IMR-90 (cell line): ENCODE results near the gene KAT6B. TPM values are rescaled to one million over a fixed set of nuclear protein-coding genes. Genes with fewer than 3 reads are reported as not detected.

Experiments
- ATAC-seq: fragments of 200-7000 bp; cut with Tn5 transposase; 2 replicates; pipeline ENCODE4 v1.9.1; 2020; ENCODE audit warnings: low read depth, mild to moderate bottlenecking, moderate library complexity
- BruUV-seq: library from RNA; stranded (reverse); fragments of 400-500 nt; replicated peaks from 2 replicates; lab custom pipeline; 2021; lab: Mats Ljungman, UMichigan
- CTCF ChIA-PET: fragments of 300-600 bp; formaldehyde crosslinking; extraction: SDS; loops from one replicate; lab custom pipeline; 2021; ENCODE audit warnings: antibody characterized with exemption; lab: Yijun Ruan, JAX
- POLR2A ChIA-PET: fragments of 300-600 bp; sonication (Branson Sonifier 250); formaldehyde crosslinking; loops from one replicate; lab custom pipeline; 2022; ENCODE audit warnings: antibody characterized with exemption; ENCODE audit not compliant: unreplicated experiment; lab: Charles Lee
- DNase-seq: peaks from one replicate; pipeline ENCODE4 v3.0.0; 2013
- H2AFZ ChIP-seq: replicated peaks from 2 replicates; pipeline ENCODE3; 2013; ENCODE audit warnings: low read length, mild to moderate bottlenecking; ENCODE audit not compliant: poor library complexity
- H2AK5ac ChIP-seq: 2 replicates; pipeline ENCODE4 v1.6.1; 2013; ENCODE audit warnings: low read depth, low read length, inconsistent platforms
- H2AK9ac ChIP-seq: replicated peaks from 2 replicates; pipeline ENCODE3; 2013; ENCODE audit warnings: mild to moderate bottlenecking, low read depth, low read length, moderate library complexity; ENCODE audit not compliant: poor library complexity
- H2BK120ac ChIP-seq: 2 replicates; pipeline ENCODE4 v1.6.1; 2013; ENCODE audit warnings: low read depth, low read length, inconsistent platforms
- H2BK15ac ChIP-seq: 3 replicates; pipeline ENCODE4 v1.6.1; 2013; ENCODE audit warnings: low read depth, low read length, inconsistent platforms
- H2BK20ac ChIP-seq: 2 replicates; pipeline ENCODE4 v1.6.1; 2013; ENCODE audit warnings: low read depth, mild to moderate bottlenecking, inconsistent platforms, low read length, moderate library complexity
- H2BK5ac ChIP-seq: 2 replicates; pipeline ENCODE4 v1.6.1; 2013; ENCODE audit warnings: mild to moderate bottlenecking, low read depth, low read length, inconsistent platforms; ENCODE audit not compliant: poor library complexity, severe bottlenecking
- H3K14ac ChIP-seq: replicated peaks from 2 replicates; pipeline ENCODE4 v1.6.1; 2013; ENCODE audit warnings: low read depth, low read length, inconsistent platforms
- H3K18ac ChIP-seq: 2 replicates; pipeline ENCODE4 v1.6.1; 2013; ENCODE audit warnings: low read depth, low read length, control low read depth
- H3K23ac ChIP-seq: 2 replicates; pipeline ENCODE4 v1.6.1; 2013; ENCODE audit warnings: low read depth, low read length, inconsistent platforms
- H3K27ac ChIP-seq: 2 replicates; pipeline ENCODE4 v1.5.1; 2013; ENCODE audit warnings: mild to moderate bottlenecking, control low read depth, low read length; ENCODE audit not compliant: insufficient read depth
- H3K27me3 ChIP-seq: 2 replicates; pipeline ENCODE4 v1.6.1; 2013; ENCODE audit warnings: low read length; ENCODE audit not compliant: control insufficient read depth, insufficient read depth
- H3K36me3 ChIP-seq: 2 replicates; pipeline ENCODE4 v1.6.1; 2013; ENCODE audit warnings: low read length, mixed read lengths; ENCODE audit not compliant: control insufficient read depth, insufficient read depth
- H3K4ac ChIP-seq: 2 replicates; pipeline ENCODE4 v1.6.1; 2013; ENCODE audit warnings: low read depth, low read length, inconsistent platforms
- H3K4me1 ChIP-seq: 2 replicates; pipeline ENCODE4 v1.6.1; 2013; ENCODE audit warnings: low read length, mixed read lengths; ENCODE audit not compliant: control insufficient read depth, insufficient read depth
- H3K4me2 ChIP-seq: 2 replicates; pipeline ENCODE4 v1.6.1; 2013; ENCODE audit warnings: low read depth, mild to moderate bottlenecking, control low read depth, low read length, moderate library complexity
- H3K4me3 ChIP-seq: 2 replicates; pipeline ENCODE4 v1.5.1; 2013; ENCODE audit warnings: low read depth, mild to moderate bottlenecking, control low read depth, low read length, moderate library complexity; ENCODE audit not compliant: insufficient read depth
- H3K56ac ChIP-seq: 2 replicates; pipeline ENCODE4 v1.6.1; 2013; ENCODE audit warnings: low read length, inconsistent platforms; ENCODE audit not compliant: insufficient read depth; ENCODE audit errors: extremely low read depth
- H3K79me1 ChIP-seq, 2 experiments: 2 replicates each; pipeline ENCODE4 v1.6.1; 2013; ENCODE audit warnings: low read length in 2 of 2, inconsistent platforms in 1 of 2, low read depth in 1 of 2
- H3K9ac ChIP-seq: 2 replicates; pipeline ENCODE4 v1.6.1; 2013; ENCODE audit warnings: low read depth, low read length, control low read depth
- H3K9me1 ChIP-seq: 2 replicates; pipeline ENCODE4 v1.6.1; 2013; ENCODE audit warnings: low read length, inconsistent platforms; ENCODE audit not compliant: insufficient read depth
- H3K9me3 ChIP-seq: 2 replicates; pipeline ENCODE4 v1.6.1; 2013; ENCODE audit warnings: low read length; ENCODE audit not compliant: control insufficient read depth, insufficient read depth
- H4K20me1 ChIP-seq: 2 replicates; pipeline ENCODE4 v1.6.1; 2013; ENCODE audit warnings: low read length, inconsistent platforms; ENCODE audit not compliant: insufficient read depth
- H4K5ac ChIP-seq: 2 replicates; pipeline ENCODE4 v1.6.1; 2013; ENCODE audit warnings: mild to moderate bottlenecking, low read depth, low read length, control low read depth
- H4K8ac ChIP-seq, 2 experiments: 2 replicates each; pipeline ENCODE4 v1.6.1; 2013; ENCODE audit warnings: low read depth in 2 of 2, low read length in 2 of 2, control low read depth in 1 of 2, inconsistent platforms in 1 of 2
- H4K91ac ChIP-seq: 2 replicates; pipeline ENCODE4 v1.6.1; 2013; ENCODE audit warnings: low read depth, low read length, inconsistent platforms; ENCODE audit not compliant: insufficient read depth
- CEBPB ChIP-seq: IDR thresholded peaks from 2 replicates; pipeline ENCODE4 v1.6.1; 2012; ENCODE audit warnings: low read depth, low read length, improper control_type of control experiment
- CHD1 ChIP-seq: IDR thresholded peaks from 2 replicates; pipeline ENCODE4 v1.6.1; 2012; ENCODE audit warnings: low read depth, low read length, improper control_type of control experiment
- FOS ChIP-seq: fragments of 150-350 bp; IDR thresholded peaks from 2 replicates; pipeline ENCODE4 v1.6.1; 2016; ENCODE audit warnings: low read depth, low read length
- MAFK ChIP-seq: IDR thresholded peaks from 2 replicates; pipeline ENCODE4 v1.6.1; 2012; ENCODE audit warnings: low read depth, low read length, improper control_type of control experiment
- MAZ ChIP-seq: IDR thresholded peaks from 2 replicates; pipeline ENCODE4 v1.6.1; 2012; ENCODE audit warnings: low read depth, mild to moderate bottlenecking, low read length, improper control_type of control experiment, moderate library complexity, borderline replicate concordance
- MXI1 ChIP-seq: IDR thresholded peaks from 2 replicates; pipeline ENCODE4 v1.6.1; 2012; ENCODE audit warnings: low read depth, mild to moderate bottlenecking, low read length, moderate library complexity, borderline replicate concordance
- NFE2L2 ChIP-seq: fragments of 150-350 bp; IDR thresholded peaks from 2 replicates; pipeline ENCODE4 v1.6.1; 2016; ENCODE audit warnings: low read depth, mild to moderate bottlenecking, low read length
- POLR2A ChIP-seq: IDR thresholded peaks from 2 replicates; pipeline ENCODE4 v1.6.1; 2012; ENCODE audit warnings: mild to moderate bottlenecking, low read depth, low read length
- RCOR1 ChIP-seq: IDR thresholded peaks from 2 replicates; pipeline ENCODE4 v1.6.1; 2012; ENCODE audit warnings: mild to moderate bottlenecking, low read length, improper control_type of control experiment; ENCODE audit not compliant: insufficient replicate concordance
- SMC3 ChIP-seq: fragments of 150-350 bp; IDR thresholded peaks from 2 replicates; pipeline ENCODE4 v1.6.1; 2016; ENCODE audit warnings: low read depth, mild to moderate bottlenecking, antibody characterized with exemption, low read length, moderate library complexity
- WGBS, 2 experiments: methylation state at CpG; one replicate each; pipeline versions ENCODE4 v1.1.5 to v1.1.7; 2013; ENCODE audit warnings: missing lambda C conversion rate in 2 of 2; ENCODE audit not compliant: insufficient read length in 1 of 2; ENCODE audit errors: extremely low coverage in 2 of 2; 5-methylcytosine and 5-hydroxymethylcytosine counted together
- dilution Hi-C: fragments of 300-500 bp; cut with HindIII; formaldehyde crosslinking; loops from one replicate; pipeline ENCODE4 v1.14.3; 2018; ENCODE audit warnings: low sequenced_read_pairs; ENCODE audit not compliant: unreplicated experiment
- in situ Hi-C: fragments of 300-500 bp; cut with MboI; formaldehyde crosslinking; loops from 3 replicates; pipeline ENCODE4 v1.14.3; 2019; ENCODE audit warnings: low sequenced_read_pairs, inconsistent platforms, mixed read lengths
- intact Hi-C: fragments of 100-400 bp; cut with micrococcal nuclease; formaldehyde crosslinking; loops from 2 replicates; pipeline ENCODE4 v1.10.0; 2022
- polyA plus RNA-seq, 3 experiments: library from polyadenylated mRNA; depleted of rRNA; stranded (reverse); fragments of >200 nt; gene quantifications; 2 replicates each; pipeline ENCODE4 v1.2.3, GENCODE V29; 2012; ENCODE audit warnings: low replicate concordance in 1 of 3
- total RNA-seq: library from RNA; depleted of rRNA; stranded (reverse); fragments of >200 nt; gene quantifications from 2 replicates; pipeline ENCODE4 v1.2.3, GENCODE V29; 2012
- TF ChIP-seq, protein P1 (sequence below): fragments of 150-350 bp; IDR thresholded peaks from 2 replicates; pipeline ENCODE4 v1.6.1; 2016; ENCODE audit warnings: low read depth, mild to moderate bottlenecking, low read length, moderate library complexity, borderline replicate concordance
- TF ChIP-seq, protein P2 (sequence below): fragments of 150-350 bp; IDR thresholded peaks from 2 replicates; pipeline ENCODE4 v1.6.1; 2017; ENCODE audit warnings: mild to moderate bottlenecking, antibody characterized with exemption, low read length, low read depth
- TF ChIP-seq, protein P3 (sequence below): conservative IDR thresholded peaks from 2 replicates; pipeline ENCODE4 v1.5.1; 2012; ENCODE audit warnings: mild to moderate bottlenecking, low read depth, low read length, improper control_type of control experiment

KAT6B gene
- total and polyA plus RNA-seq, 2 of the 4 experiments (the other 2 are of a cell fraction): 8.8 to 28.1 TPM

DNA sequence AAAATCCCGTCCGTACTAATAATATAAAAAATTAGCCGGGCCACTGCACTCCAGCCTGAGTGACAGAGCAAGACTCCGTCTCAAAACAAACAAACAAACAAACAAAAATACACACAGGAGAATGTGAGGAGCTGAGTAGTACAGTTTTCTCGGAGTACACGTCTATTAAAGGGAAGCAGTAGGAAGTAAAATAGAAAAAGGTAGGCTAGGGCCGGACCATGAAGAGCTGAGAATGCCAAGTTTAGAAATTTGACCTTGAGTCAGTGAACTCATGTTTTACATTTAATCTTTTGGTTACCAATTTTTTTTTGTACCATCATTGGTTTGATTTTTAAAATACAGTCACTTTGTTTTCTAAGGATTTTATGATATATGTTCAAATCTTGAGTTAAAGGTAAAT is 64.1 kb downstream of the KAT6B start:
- no peak overlapping the region for H2AK5ac ChIP-seq
- ATAC-seq (no peak), DNase-seq (no peak)
- peaks cover 49 to 80% of the 10 kb centered on the region in 2 experiments for H3K79me1 ChIP-seq
- H2BK20ac ChIP-seq: no peak overlapping the region
- no peak overlapping the region for H3K23ac ChIP-seq
- H3K14ac ChIP-seq: no peak overlapping the region
- H2BK5ac ChIP-seq: no peak overlapping the region
- ChIA-PET CTCF (no interaction called here), POLR2A (no interaction called here)
- BruUV-seq: no TSS peak
- H3K4me3 ChIP-seq: no peak overlapping the region
- H3K9ac ChIP-seq: no peak overlapping the region
- intact Hi-C loops (no loop called here), in situ Hi-C loops (no loop called here), dilution Hi-C loops (no loop called here)
- no peaks in the 10 kb centered on the region for H3K9me3 ChIP-seq
- no peak overlapping the region for H2BK15ac ChIP-seq
- no peak overlapping the region for H2AK9ac ChIP-seq
- no peak overlapping the region for H4K91ac ChIP-seq
- TF ChIP-seq, protein P1, sequence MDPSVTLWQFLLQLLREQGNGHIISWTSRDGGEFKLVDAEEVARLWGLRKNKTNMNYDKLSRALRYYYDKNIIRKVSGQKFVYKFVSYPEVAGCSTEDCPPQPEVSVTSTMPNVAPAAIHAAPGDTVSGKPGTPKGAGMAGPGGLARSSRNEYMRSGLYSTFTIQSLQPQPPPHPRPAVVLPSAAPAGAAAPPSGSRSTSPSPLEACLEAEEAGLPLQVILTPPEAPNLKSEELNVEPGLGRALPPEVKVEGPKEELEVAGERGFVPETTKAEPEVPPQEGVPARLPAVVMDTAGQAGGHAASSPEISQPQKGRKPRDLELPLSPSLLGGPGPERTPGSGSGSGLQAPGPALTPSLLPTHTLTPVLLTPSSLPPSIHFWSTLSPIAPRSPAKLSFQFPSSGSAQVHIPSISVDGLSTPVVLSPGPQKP: no peak
- TF ChIP-seq, protein P2, sequence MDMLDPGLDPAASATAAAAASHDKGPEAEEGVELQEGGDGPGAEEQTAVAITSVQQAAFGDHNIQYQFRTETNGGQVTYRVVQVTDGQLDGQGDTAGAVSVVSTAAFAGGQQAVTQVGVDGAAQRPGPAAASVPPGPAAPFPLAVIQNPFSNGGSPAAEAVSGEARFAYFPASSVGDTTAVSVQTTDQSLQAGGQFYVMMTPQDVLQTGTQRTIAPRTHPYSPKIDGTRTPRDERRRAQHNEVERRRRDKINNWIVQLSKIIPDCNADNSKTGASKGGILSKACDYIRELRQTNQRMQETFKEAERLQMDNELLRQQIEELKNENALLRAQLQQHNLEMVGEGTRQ: no peak
- TF ChIP-seq MAFK (no peak), SMC3 (no peak), POLR2A (no peak), MXI1 (no peak), MAZ (no peak), RCOR1 (no peak), FOS (no peak), CHD1 (no peak), NFE2L2 (no peak), CEBPB (no peak)
- TF ChIP-seq, protein P3, sequence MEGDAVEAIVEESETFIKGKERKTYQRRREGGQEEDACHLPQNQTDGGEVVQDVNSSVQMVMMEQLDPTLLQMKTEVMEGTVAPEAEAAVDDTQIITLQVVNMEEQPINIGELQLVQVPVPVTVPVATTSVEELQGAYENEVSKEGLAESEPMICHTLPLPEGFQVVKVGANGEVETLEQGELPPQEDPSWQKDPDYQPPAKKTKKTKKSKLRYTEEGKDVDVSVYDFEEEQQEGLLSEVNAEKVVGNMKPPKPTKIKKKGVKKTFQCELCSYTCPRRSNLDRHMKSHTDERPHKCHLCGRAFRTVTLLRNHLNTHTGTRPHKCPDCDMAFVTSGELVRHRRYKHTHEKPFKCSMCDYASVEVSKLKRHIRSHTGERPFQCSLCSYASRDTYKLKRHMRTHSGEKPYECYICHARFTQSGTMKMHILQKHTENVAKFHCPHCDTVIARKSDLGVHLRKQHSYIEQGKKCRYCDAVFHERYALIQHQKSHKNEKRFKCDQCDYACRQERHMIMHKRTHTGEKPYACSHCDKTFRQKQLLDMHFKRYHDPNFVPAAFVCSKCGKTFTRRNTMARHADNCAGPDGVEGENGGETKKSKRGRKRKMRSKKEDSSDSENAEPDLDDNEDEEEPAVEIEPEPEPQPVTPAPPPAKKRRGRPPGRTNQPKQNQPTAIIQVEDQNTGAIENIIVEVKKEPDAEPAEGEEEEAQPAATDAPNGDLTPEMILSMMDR: no peak
- WGBS, 2 experiments: no CpG with 5 or more reads among the region's 7 CpGs
- no peak overlapping the region for H3K27ac ChIP-seq
- H3K9me1 ChIP-seq: peaks cover 27% of the 10 kb centered on the region
- no peak overlapping the region for H2BK120ac ChIP-seq
- H3K27me3 ChIP-seq: no peaks in the 10 kb centered on the region
- H3K4ac ChIP-seq: no peak overlapping the region
- no peak overlapping the region for H3K56ac ChIP-seq
- H4K5ac ChIP-seq: no peak overlapping the region
- H3K4me1 ChIP-seq: peaks cover 17% of the 10 kb centered on the region
- no peaks in the 10 kb centered on the region for H3K36me3 ChIP-seq
- no peak overlapping the region for H3K4me2 ChIP-seq
- no peak overlapping the region for H2AFZ ChIP-seq
- peaks cover 4% of the 10 kb centered on the region; the same call in 1 of the 2 replicates for H4K20me1 ChIP-seq
- H4K8ac ChIP-seq: no peak overlapping the region
- no peak overlapping the region for H3K18ac ChIP-seq
